Caki2 (cell line): Measurements from ENCODE around the gene ATP2A3. TPM values are rescaled to one million over a fixed set of nuclear protein-coding genes. Genes with fewer than 3 reads are reported as not detected.

Experiments used
- total RNA-seq: library from RNA; depleted of rRNA; stranded (reverse); fragments of >200 nt; shearing (Covaris generic); gene quantifications from 2 replicates; pipeline ENCODE4 v1.2.3, GENCODE V29; 2014; ENCODE audit warnings: low replicate concordance; rRNA removed

Gene ATP2A3
- total RNA-seq, 1 experiment from 2014 or later, result 7.7 TPM

Other genes with a start within 250 kb of the ATP2A3 start
- gene HASPIN, start 240.5 kb downstream of the ATP2A3 start, total RNA-seq, result 9.4 and 9.9 TPM in 2 replicates
- 38.1 and 78.5 TPM in 2 replicates for gene ITGAE, start 163.2 kb downstream of the ATP2A3 start, total RNA-seq
- 4.8 and 9.3 TPM in 2 replicates for gene NCBP3, start 118.2 kb downstream of the ATP2A3 start, total RNA-seq
- 9.7 and 13.6 TPM in 2 replicates for gene CAMKK1, start 71.4 kb downstream of the ATP2A3 start, total RNA-seq
- not detected in 2 replicates for gene P2RX1, start 48.0 kb downstream of the ATP2A3 start, total RNA-seq
- gene ZZEF1, start 178.6 kb upstream of the ATP2A3 start, total RNA-seq, result 5.5 and 11.0 TPM in 2 replicates
- gene CYB5D2, start 178.8 kb upstream of the ATP2A3 start, total RNA-seq, result 12.1 and 14.9 TPM in 2 replicates